Activated naive CD8-positive, alpha-beta T cell treated with anti-CD3 and anti-CD28 coated beads for 36 hours (primary cell): ENCODE results near the gene PSD. TPM values are rescaled to one million over a fixed set of nuclear protein-coding genes. Genes with fewer than 3 reads are reported as not detected.
A peak's percentile ranks its signal among the peaks of the same experiment; 100 is the strongest.

ENCODE experiments used
- DNase-seq: peaks from one replicate; pipeline ENCODE4 v3.0.0; 2021
- H3K27ac Mint-ChIP-seq: one replicate; pipeline ENCODE4 v1.8.0; 2022; ENCODE audit warnings: mild to moderate bottlenecking, moderate library complexity, mixed read lengths
- H3K27me3 Mint-ChIP-seq: one replicate; pipeline ENCODE4 v1.8.0; 2022; ENCODE audit warnings: mild to moderate bottlenecking, mixed read lengths
- H3K36me3 Mint-ChIP-seq: one replicate; pipeline ENCODE4 v1.8.0; 2021; ENCODE audit warnings: mild to moderate bottlenecking, mixed read lengths
- H3K4me1 Mint-ChIP-seq: one replicate; pipeline ENCODE4 v1.8.0; 2021; ENCODE audit warnings: mixed read lengths
- H3K4me3 Mint-ChIP-seq: one replicate; pipeline ENCODE4 v1.8.0; 2022; ENCODE audit warnings: mild to moderate bottlenecking, moderate library complexity, mixed read lengths
- H3K9me3 Mint-ChIP-seq: one replicate; pipeline ENCODE4 v1.8.0; 2022; ENCODE audit warnings: mixed read lengths
- total RNA-seq, 2 experiments: library from RNA; stranded (reverse); gene quantifications; one replicate each; pipeline ENCODE4 v1.2.3, GENCODE V29; 2021

Gene PSD
- total RNA-seq, 2 experiments from 2014 or later = 5.2 to 7.6 TPM

DNA sequence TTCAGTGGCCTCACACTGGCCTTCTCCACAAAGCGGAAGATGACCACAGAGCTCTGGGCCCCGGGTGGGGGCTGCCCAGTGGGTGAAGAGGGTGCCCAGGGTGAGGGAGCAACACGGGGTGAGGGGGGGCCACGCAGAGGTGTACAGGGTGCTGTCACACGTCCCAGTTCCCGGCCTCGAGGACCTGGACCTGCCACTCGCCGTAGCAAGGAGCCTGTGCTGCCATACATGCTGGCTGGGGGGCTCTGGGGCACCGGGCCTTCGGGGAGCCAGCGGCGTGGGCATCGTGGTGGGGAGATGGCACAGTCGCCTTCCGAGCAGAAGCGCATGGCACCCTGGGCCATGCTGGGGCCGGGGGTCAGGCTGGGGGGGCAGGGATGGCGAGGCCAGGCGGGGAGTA lies 1.9 kb downstream of the PSD start:
- no peak for DNase-seq
- Mint-ChIP-seq H3K27ac (no peak overlapping the region), H3K4me3 (no peak overlapping the region), H3K27me3 (peaks cover 38% of the 10 kb centered on the region), H3K9me3 (no peaks in the 10 kb centered on the region), H3K36me3 (peaks cover 2% of the 10 kb centered on the region), H3K4me1 (peaks cover 29% of the 10 kb centered on the region)

DNA sequence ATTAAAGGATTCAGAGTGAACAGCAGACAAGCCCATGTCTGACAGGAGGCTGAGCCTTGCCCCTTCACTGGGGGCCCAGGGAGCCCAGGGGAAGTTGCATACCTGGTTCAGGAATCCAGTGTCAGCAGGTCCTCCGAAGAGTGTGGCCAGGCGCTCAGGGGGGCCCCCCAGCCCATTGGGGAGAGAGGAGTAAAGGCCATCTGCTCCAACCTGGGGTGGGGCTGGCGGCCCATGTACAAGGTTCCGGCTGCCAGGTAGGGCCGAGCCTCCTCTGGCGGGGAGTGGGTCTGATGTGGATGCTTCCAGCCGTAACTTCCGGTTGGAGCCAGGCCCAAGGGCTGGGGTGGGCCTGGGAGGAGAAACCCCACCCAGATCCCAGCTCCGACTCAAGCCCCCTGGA lies 2.3 kb downstream of the PSD start:
- Mint-ChIP-seq H3K4me1 (peaks cover 32% of the 10 kb centered on the region), H3K9me3 (no peaks in the 10 kb centered on the region), H3K36me3 (peaks cover 2% of the 10 kb centered on the region), H3K4me3 (no peak overlapping the region), H3K27ac (no peak overlapping the region), H3K27me3 (peaks cover 40% of the 10 kb centered on the region)
- DNase-seq = no peak

DNA sequence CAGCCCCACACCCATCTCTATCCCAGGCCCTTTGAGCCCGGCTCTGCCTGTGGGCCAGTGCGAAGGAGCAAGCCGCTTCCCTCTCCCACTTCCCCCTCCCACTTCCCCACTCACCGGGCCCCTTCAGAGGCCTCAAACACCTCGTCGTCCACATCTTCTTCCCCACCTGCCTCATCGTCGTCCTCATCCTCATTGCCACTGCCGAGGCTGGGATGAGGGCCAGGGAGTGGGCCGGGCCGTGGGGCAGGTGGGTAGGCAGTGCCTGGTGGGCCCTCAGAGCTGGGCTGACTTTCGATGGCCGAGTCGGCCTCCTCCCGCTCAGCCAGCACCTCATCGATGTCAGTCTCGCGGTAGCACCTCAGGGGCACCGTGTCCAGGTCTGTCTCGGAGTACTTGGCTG lies 3.8 kb downstream of the PSD start:
- Mint-ChIP-seq H3K36me3 (no peaks in the 10 kb centered on the region), H3K4me1 (peaks cover 31% of the 10 kb centered on the region), H3K27ac (no peak overlapping the region), H3K27me3 (peaks cover 39% of the 10 kb centered on the region), H3K4me3 (no peak overlapping the region), H3K9me3 (no peaks in the 10 kb centered on the region)
- DNase-seq = no peak

DNA sequence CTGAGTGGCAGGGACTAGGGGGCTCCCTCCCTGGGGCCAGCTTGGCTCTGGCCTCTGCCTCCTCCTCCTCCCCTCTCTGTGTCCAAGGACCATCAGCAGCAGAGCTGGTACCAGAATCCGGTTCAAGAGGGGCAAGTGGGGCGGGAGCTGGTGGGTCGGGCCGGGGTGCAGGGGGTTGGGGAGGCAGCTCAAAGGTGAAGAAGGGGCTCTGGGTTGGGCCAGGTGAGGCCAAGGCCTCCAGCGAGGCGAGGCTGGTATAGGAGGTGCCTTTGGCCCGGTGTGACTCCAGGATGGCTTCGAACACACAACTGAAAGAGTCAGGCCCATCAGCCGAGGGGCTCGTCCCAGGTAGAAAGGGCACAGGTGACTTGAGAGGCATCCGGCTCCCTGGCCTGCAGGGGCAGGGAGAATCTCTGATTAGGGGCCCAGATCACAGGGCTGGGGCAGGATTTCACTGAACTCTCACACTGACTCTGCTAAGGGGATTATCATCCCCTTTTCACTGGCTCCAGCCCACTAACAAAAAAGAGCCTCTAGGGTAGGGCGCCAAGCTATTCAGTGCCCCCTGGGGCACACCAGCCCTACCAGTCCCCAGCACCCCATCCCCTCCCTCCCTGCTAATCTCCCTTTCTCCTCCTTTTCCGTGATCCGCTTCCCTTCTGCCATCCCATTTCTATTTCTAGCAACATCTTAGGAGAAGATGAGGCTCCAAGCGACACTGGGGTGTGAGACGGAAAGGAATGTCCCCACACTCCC lies 4.6 kb downstream of the PSD start:
- no peaks in the 10 kb centered on the region for H3K36me3 Mint-ChIP-seq
- H3K9me3 Mint-ChIP-seq = no peaks in the 10 kb centered on the region
- DNase-seq = no peak
- H3K4me1 Mint-ChIP-seq = peaks cover 28% of the 10 kb centered on the region
- peaks cover 35% of the 10 kb centered on the region for H3K27me3 Mint-ChIP-seq
- no peak overlapping the region for H3K27ac Mint-ChIP-seq
- H3K4me3 Mint-ChIP-seq = no peak overlapping the region

DNA sequence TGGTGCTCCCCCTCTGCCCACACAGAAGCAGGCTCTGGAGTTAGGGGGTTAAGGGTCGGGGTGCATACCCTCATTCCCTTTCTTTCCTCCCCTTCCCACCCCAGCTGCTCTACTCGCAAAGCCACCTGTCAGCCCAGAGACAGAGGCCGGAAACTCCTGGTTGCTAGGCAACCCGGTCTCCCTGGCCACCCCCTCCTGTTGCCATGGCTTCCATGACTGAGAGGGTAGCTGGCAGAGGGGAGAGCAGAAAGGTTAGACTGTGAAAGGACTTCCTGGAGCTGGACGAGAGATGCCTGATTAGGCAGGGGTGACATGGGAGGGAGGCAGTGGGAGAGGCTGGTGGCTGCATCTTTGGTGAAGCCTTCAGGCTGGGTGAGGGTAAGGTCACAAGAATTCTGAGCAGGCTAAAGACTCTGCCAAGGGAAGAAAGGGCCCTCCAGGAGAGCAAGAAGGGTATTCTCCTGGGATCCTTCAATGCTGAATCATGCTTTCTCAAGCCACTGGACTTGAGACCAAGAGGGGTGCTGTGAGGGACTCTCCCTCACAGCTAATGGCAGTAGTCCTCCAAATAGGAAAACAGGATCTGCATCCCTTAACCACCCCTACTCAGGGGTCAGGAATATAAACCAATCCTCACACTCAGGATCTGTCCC lies 5.4 kb downstream of the PSD start:
- peaks cover 30% of the 10 kb centered on the region for H3K27me3 Mint-ChIP-seq
- no peak overlapping the region for H3K4me3 Mint-ChIP-seq
- H3K36me3 Mint-ChIP-seq = no peaks in the 10 kb centered on the region
- peak; percentile 71 for DNase-seq
- H3K4me1 Mint-ChIP-seq = peaks cover 29% of the 10 kb centered on the region
- no peaks in the 10 kb centered on the region for H3K9me3 Mint-ChIP-seq
- no peak overlapping the region for H3K27ac Mint-ChIP-seq

DNA sequence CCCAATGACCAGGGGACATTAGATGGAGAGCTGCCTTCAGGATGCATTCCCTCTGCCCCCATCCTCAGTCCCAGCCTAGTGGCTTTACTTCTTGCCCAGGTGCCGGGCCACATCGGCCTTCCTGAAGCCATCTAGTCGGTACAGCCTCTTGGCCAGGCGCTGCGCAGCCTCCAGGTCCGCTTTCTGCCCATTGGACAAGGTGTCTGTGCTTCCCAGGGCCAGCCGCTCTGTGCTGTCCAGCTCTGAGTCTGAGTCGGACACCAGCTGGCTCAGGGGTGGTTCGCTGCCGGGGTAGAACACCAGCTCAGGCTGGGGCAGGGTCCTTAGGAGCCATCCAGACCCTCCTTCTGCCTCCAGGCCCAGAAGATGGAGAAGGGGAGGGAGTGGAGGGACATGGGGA lies 6.3 kb downstream of the PSD start:
- no peak for DNase-seq
- H3K36me3 Mint-ChIP-seq = no peaks in the 10 kb centered on the region
- H3K27ac Mint-ChIP-seq = no peak overlapping the region
- peaks cover 21% of the 10 kb centered on the region for H3K27me3 Mint-ChIP-seq
- H3K4me3 Mint-ChIP-seq = no peak overlapping the region
- peaks cover 37% of the 10 kb centered on the region for H3K4me1 Mint-ChIP-seq
- no peaks in the 10 kb centered on the region for H3K9me3 Mint-ChIP-seq

DNA sequence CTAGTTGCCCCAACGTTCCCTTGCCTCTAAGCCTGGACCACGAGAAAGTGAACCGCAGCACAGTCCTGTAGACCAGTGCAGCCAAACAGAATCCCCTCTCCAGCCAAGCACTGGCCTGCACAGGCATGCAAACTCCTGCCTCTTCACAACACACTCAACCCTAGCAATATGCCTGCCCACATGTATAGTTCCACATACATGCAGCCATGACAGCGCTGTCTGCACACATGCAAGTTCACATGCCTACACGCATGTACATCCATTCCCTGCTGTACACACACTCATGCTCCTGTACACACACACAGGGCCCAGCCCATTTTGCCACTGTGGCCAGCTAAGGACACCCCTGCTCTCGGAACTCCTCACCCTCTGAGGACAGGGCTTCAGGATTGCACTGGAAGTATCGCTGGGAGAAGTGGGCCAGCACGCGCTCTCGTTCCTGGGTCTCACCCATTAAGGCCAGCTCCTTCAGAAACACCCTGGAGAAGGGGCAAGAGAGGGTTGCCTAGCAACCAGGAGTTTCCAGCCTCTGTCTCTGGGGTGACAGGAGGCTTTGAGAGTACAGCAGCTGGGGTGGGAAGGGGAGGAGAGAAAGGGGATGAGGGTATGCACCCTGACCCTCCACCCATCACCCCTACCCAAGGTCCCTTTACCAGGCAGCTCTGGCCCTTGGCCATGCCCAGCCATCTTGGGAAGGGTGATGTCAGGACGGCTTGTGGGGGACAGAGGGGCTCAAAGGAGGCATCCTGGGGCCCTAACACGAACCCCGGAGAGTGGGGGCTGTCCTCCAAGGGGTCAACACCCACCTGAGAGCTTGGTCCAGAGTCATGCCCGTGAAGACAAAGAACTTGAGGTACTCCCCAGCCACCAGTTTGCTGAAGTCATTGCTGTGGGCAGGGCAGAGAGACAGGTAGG lies 7.0 kb downstream of the PSD start:
- Mint-ChIP-seq H3K27ac (peak overlapping the region; percentile 42), H3K4me1 (peaks cover 41% of the 10 kb centered on the region), H3K36me3 (no peaks in the 10 kb centered on the region), H3K4me3 (peak overlapping the region; percentile 62), H3K9me3 (no peaks in the 10 kb centered on the region), H3K27me3 (peaks cover 16% of the 10 kb centered on the region)
- DNase-seq = no peak

DNA sequence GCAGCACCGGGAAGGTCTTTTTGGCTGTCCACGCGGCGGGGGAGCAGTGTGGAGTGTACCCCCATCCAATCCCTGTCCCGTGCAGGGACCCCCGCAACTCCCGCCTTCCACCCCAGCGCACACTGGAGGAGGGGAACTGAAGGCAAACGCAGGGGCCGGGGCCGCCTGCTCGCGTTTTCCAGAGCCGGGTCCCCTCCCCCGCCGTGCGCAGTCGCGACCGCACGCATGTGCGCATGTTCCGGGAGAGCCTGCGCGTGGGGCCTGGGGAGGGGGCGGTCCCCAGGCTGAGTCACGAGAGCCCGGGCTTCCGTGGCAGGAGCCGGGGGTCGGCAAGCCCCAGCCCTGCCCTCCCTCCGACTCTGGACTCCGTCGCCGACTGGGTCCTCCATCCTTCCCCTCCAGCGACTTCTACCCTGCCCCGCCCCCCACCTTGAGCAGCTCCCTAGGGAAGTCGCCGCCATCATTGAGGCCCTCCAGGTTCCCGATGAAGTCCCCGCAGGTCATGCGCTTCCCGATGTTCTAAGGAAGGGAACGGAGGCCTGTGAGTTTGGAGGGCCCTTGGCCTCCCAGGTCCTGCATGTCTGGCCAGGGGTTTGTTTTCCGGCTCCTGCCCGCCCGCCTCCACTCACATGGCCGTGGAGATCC lies 8.0 kb downstream of the PSD start:
- peak; percentile 71 for DNase-seq
- H3K9me3 Mint-ChIP-seq = no peaks in the 10 kb centered on the region
- peak overlapping the region; percentile 65 for H3K27ac Mint-ChIP-seq
- peaks cover 12% of the 10 kb centered on the region for H3K27me3 Mint-ChIP-seq
- H3K4me3 Mint-ChIP-seq = peak overlapping the region; percentile 75
- peaks cover 49% of the 10 kb centered on the region for H3K4me1 Mint-ChIP-seq
- H3K36me3 Mint-ChIP-seq = peaks cover 1% of the 10 kb centered on the region

DNA sequence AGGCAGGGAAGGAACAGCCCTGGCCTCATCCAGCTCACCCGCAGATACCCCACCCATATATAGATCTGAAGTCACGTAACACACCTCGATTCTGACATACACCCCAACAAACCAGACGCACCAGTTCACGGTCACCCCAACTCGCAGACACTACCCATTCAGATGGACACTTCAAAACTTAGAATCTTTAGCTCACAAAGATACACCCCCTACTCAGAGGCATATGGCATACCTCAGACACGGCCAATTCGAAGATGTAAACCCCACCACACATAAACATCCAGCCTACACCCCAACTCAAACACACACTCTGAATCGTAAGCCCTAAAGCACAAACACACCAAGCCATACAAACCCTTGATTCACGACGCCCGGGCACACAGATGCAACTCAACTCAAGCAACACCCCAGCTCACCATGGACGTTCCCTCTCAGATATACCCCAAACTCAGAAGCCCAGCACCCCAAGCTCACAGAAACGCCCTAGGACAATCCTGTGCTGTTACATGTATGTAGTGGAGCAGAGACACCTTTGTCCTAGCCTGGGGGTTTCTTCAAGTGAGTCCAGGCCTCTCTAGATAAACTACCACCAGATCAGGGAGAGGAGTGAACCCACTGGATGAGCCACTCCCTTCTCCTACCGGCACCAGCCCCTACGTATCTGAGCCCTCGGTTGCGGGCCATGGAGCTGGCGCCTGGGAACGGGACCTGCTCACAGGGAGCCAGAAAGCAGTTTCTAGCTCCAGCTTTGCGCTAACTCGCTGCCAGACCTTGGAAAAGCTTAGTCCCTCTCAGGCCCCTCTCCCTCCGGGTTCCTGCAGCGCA lies 8.8 kb downstream of the PSD start:
- Mint-ChIP-seq H3K9me3 (no peaks in the 10 kb centered on the region), H3K27me3 (peaks cover 11% of the 10 kb centered on the region), H3K4me3 (peak overlapping the region; percentile 75), H3K27ac (peak overlapping the region; percentile 65), H3K36me3 (peaks cover 1% of the 10 kb centered on the region), H3K4me1 (peaks cover 50% of the 10 kb centered on the region)
- no peak for DNase-seq

DNA sequence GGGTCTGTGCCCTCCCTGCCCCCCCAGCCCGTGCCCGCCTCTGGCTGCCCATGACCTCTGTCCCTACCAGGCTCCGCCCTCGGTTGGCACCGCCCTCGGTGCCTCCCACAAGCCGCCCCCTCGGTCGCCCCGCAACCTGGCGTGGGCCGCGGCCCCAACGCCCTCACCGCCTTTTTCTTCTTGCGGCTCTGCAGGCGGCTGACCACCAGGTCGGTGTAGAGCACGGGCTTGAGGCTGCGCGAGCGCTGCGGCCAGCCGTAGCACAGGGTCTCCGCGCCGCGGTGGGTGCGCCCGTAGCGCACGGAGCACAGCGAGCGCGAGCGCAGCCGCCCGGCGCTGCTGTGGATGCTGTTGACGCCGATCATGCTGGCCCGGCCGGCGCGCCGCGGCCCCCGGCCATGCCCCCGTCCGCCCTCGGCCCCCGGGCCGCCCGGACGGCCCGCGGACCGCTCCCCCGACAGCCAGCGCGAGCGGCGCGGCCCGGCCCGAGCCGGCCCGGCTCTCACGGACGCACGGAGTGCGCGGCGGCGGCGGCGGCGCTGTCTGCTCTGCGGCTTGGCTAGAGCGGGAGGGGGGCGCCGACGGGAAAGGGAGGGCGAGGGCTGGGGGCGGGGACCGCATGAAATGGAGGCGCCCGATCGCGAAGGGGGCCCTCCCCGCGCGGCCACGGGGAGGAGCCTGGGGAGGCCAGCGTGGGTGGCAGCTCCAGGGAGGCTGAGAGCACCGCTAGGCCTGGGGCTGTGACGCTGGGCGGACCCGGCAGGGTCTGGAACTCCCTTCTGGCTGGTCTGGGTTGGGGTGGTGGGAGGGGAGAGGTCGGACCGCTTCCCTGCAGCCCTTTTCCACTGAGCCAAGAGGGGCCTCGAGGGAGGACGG lies 9.6 kb downstream of the PSD start:
- Mint-ChIP-seq H3K4me3 (peak overlapping the region; percentile 75), H3K9me3 (no peaks in the 10 kb centered on the region), H3K4me1 (peaks cover 50% of the 10 kb centered on the region), H3K27ac (peak overlapping the region; percentile 65), H3K27me3 (peaks cover 7% of the 10 kb centered on the region), H3K36me3 (peaks cover 1% of the 10 kb centered on the region)
- DNase-seq = peak; percentile 88

DNA sequence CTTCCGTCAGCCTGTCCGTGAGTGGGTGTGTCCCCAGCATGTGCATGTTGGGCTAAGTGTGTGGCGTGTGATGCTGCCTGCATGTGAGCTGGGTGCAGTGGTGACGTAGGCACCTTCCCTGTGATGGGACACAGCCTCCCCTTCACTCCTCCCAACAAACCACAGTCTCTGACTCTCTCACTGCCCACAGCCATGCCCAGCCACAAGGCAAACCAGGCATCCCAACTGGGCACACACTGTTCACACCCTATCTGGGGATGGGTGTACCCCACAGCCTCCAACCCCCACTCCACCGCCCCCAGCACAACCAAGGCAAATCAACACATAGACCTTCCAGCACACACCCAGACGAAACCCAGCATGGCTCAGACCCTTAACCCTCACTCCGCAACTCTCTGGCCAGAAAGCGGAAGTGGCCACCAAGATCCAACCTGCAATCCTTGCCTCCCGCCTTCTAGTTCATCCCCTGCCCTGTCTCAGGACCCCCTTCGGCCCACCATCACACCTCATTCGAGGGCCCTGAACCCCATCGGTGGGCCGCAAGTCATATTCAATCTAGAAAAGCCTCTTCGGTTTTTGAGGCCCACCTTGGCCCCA lies 10.4 kb downstream of the PSD start:
- DNase-seq = no peak
- Mint-ChIP-seq H3K36me3 (peaks cover 1% of the 10 kb centered on the region), H3K27ac (peak overlapping the region; percentile 0), H3K27me3 (peaks cover 7% of the 10 kb centered on the region), H3K4me3 (peak overlapping the region; percentile 70), H3K4me1 (peaks cover 50% of the 10 kb centered on the region), H3K9me3 (no peaks in the 10 kb centered on the region)

DNA sequence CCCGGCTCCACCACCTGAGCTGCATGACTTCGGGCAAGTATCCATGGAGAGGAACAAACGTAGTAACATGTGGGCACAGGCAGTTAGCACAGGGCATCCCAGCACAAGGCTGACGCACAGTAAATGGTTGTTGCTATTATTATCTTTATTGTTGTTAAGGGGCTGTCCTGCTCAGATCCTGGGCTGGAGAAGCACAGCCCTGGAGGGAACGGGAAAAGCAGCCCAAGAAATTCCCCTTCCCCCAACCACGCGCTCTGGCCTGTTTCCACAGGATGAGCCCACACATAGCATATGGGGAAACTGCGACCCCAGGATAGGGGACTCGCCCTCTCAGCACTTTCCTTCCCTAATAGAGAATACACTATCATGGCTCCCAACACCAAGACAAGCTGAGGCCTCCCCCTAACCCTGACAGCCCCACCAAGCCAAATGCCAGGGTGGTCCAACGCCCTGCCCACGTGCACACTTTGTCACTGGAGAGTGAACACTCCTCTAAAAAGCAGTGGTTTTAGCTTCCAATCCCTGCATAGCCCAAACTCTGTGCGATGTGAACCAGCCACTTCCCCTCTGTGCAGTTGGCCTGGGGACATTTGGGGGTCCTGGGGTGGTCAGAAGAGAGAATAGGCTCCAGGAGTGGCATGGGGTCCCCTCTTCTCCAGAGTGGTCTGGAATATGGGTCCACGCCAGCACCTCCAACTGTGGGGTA lies 11.0 kb downstream of the PSD start:
- no peaks in the 10 kb centered on the region for H3K9me3 Mint-ChIP-seq
- H3K4me3 Mint-ChIP-seq = no peak overlapping the region
- H3K27me3 Mint-ChIP-seq = peaks cover 7% of the 10 kb centered on the region
- no peak for DNase-seq
- peak overlapping the region; percentile 22 for H3K27ac Mint-ChIP-seq
- peaks cover 44% of the 10 kb centered on the region for H3K4me1 Mint-ChIP-seq
- H3K36me3 Mint-ChIP-seq = peaks cover 1% of the 10 kb centered on the region
